ENCODE results near the gene NXT1.
A peak's percentile ranks its signal among the peaks of the same experiment; 100 is the strongest.
"Not testable (repeated sequence)": the region's sequence is repeated elsewhere in the genome, so short reads cannot be mapped to it uniquely, and the experiment has no call there.

NXT1 gene

GRCh38 chr20:23350196-23350903 lies at the start of gene NXT1:
Gene NXT1, plus strand, starts transcription at chr20:23350791. Its CDS starts 3,251 bp downstream, at chr20:23354042.
- DNase-seq = peak; percentile 93

GRCh38 chr20:23301436-23302050 lies 49.0 kb upstream of the NXT1 start:
- no peak for DNase-seq

- no peak for DNase-seq
Measured at GRCh38 chr20:23302386-23302785, 48.2 kb upstream of the NXT1 start.

GRCh38 chr20:23302801-23303200 lies 47.8 kb upstream of the NXT1 start:
- DNase-seq = no peak

GRCh38 chr20:23303325-23304102 lies 47.1 kb upstream of the NXT1 start:
- no peak for DNase-seq

- DNase-seq = no peak
Measured at GRCh38 chr20:23304616-23305015, 46.0 kb upstream of the NXT1 start.

GRCh38 chr20:23305098-23305497 lies 45.5 kb upstream of the NXT1 start:
- no peak for DNase-seq

GRCh38 chr20:23307393-23307792 lies 43.2 kb upstream of the NXT1 start:
- DNase-seq = not testable (repeated sequence)

- no peak for DNase-seq
Measured at GRCh38 chr20:23308024-23308423, 42.6 kb upstream of the NXT1 start.

GRCh38 chr20:23308908-23309307 lies 41.7 kb upstream of the NXT1 start:
- DNase-seq = no peak

GRCh38 chr20:23309781-23310180 lies 40.8 kb upstream of the NXT1 start:
- no peak for DNase-seq

GRCh38 chr20:23311947-23312506 lies 38.6 kb upstream of the NXT1 start:
- no peak for DNase-seq

- DNase-seq = no peak
Measured at GRCh38 chr20:23313271-23313670, 37.3 kb upstream of the NXT1 start.

GRCh38 chr20:23314699-23315098 lies 35.9 kb upstream of the NXT1 start:
- no peak for DNase-seq

GRCh38 chr20:23315099-23315498 lies 35.5 kb upstream of the NXT1 start:
- DNase-seq = no peak

- DNase-seq = no peak
Measured at GRCh38 chr20:23316626-23317025, 34.0 kb upstream of the NXT1 start.

- DNase-seq = no peak
Measured at GRCh38 chr20:23317081-23317480, 33.5 kb upstream of the NXT1 start.

- DNase-seq = no peak
Measured at GRCh38 chr20:23318347-23318746, 32.2 kb upstream of the NXT1 start.

GRCh38 chr20:23320317-23320716 lies 30.3 kb upstream of the NXT1 start:
- DNase-seq = no peak

- DNase-seq = no peak
Measured at GRCh38 chr20:23325107-23325506, 25.5 kb upstream of the NXT1 start.

- no peak for DNase-seq
Measured at GRCh38 chr20:23326774-23327173, 23.8 kb upstream of the NXT1 start.

- DNase-seq = no peak
Measured at GRCh38 chr20:23327617-23328333, 22.8 kb upstream of the NXT1 start.
